Tibial artery (tissue), 4 donors: Measurements from ENCODE around the gene STX1A.

Experiments
- DNase-seq, 2 donors: peaks; one replicate each; pipeline ENCODE4 v3.0.0-alpha.2; 2019
- H3K27ac ChIP-seq, 2 donors: fragments of 200-600 bp; sonication (generic) in 1 of 2; 1 replicate in 1 of 2; 2 replicates in 1 of 2; pipeline ENCODE4 v1.5.1; 2018 to 2019; ENCODE audit warnings: mild to moderate bottlenecking in 1 of 2
- H3K27me3 ChIP-seq, 2 donors: fragments of 200-600 bp; sonication (generic) in 1 of 2; one replicate each; pipeline versions ENCODE4 v1.5.1 to v1.6.0; 2016 to 2019
- H3K36me3 ChIP-seq, 3 donors: fragments of 200-600 bp; sonication (generic) in 2 of 3; one replicate each; pipeline ENCODE4 v1.5.1; 2016 to 2019; ENCODE audit warnings: mild to moderate bottlenecking in 2 of 3
- H3K4me1 ChIP-seq, 4 donors: fragments of 200-600 bp; sonication (generic) in 2 of 4; 1 replicate in 3 of 4; 2 replicates in 1 of 4; pipeline ENCODE4 v1.5.1; 2016 to 2019
- H3K4me3 ChIP-seq, 2 donors: fragments of 200-600 bp; sonication (generic) in 1 of 2; 1 replicate in 1 of 2; 2 replicates in 1 of 2; pipeline ENCODE4 v1.5.1; 2018 to 2019; ENCODE audit warnings: mild to moderate bottlenecking in 2 of 2
- H3K9me3 ChIP-seq, 3 donors: fragments of 200-600 bp; sonication (generic) in 1 of 3; one replicate each; pipeline ENCODE4 v1.5.1; 2016 to 2019
- intact Hi-C: fragments of 100-400 bp; cut with DNase I; formaldehyde crosslinking; loops from one replicate; pipeline ENCODE4 v1.15.0; 2023; ENCODE audit warnings: low total_unique reads
- TF ChIP-seq, protein P1 (sequence below), 2 experiments: fragments of 200-600 bp in 1 of 2; fragments of 450-650 bp in 1 of 2; IDR thresholded peaks; one replicate each; pipeline ENCODE4 v1.5.1; 2017 to 2019; ENCODE audit warnings: antibody characterized with exemption in 2 of 2, mild to moderate bottlenecking in 1 of 2, moderate library complexity in 1 of 2

Gene STX1A

DNA sequence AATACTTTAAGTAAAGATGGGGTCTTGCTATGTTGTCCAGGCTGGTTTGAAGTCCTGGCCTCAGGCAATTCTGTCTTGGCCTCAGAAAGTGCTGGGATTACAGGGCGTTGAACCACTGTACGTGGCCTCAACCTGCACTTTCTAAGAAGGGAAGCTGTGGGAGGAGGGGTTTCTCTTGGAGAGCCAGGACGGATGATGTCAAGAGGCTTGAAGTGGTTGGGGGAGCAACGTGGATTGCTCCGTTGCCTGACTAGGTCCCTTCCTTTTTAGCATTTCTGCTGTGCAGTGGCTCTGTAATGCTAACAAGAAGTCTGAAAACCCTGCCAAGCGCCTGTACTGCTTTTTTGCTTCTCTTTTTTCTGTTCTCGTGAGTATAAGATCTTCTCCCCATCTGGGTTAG is 28.8 kb downstream of the STX1A start:
- H3K27me3 ChIP-seq = no peaks in the 10 kb centered on the region
- H3K36me3 ChIP-seq = peaks cover 72 to 93% (median 72%) of the 10 kb centered on the region in 3 donors
- intact Hi-C loops = no loop called here

DNA sequence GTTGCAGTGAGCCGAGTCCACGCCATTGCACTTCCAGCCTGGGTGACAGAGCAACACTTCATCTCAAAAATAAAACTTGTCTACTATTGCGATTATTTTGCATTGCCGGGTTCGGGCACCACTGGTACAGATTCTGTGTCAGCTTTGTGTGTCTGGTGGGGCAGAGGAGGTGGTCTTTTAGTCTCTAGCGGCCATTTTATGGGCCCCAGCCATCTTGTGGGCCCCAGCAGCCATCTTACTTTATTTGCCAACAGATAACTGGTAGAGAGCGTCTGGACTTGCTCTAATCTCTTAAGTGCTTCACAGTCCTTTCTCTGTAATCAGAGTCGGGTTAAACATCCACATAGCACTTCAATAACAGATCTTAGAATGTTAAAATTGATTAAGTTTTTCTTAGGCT is 31.2 kb downstream of the STX1A start:
- intact Hi-C loops = no loop called here

More for the DNA sequence above, 28.8 kb downstream of the STX1A start:
- DNase-seq = no peak
- TF ChIP-seq, protein P1, sequence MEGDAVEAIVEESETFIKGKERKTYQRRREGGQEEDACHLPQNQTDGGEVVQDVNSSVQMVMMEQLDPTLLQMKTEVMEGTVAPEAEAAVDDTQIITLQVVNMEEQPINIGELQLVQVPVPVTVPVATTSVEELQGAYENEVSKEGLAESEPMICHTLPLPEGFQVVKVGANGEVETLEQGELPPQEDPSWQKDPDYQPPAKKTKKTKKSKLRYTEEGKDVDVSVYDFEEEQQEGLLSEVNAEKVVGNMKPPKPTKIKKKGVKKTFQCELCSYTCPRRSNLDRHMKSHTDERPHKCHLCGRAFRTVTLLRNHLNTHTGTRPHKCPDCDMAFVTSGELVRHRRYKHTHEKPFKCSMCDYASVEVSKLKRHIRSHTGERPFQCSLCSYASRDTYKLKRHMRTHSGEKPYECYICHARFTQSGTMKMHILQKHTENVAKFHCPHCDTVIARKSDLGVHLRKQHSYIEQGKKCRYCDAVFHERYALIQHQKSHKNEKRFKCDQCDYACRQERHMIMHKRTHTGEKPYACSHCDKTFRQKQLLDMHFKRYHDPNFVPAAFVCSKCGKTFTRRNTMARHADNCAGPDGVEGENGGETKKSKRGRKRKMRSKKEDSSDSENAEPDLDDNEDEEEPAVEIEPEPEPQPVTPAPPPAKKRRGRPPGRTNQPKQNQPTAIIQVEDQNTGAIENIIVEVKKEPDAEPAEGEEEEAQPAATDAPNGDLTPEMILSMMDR (IDR thresholded peaks at IDR 0.05) = no peak
- Histone ChIP-seq H3K9me3 (no peaks in the 10 kb centered on the region), H3K4me3 (no peak overlapping the region), H3K4me1 (no peaks in the 10 kb centered on the region), H3K27ac (no peak overlapping the region)

DNA sequence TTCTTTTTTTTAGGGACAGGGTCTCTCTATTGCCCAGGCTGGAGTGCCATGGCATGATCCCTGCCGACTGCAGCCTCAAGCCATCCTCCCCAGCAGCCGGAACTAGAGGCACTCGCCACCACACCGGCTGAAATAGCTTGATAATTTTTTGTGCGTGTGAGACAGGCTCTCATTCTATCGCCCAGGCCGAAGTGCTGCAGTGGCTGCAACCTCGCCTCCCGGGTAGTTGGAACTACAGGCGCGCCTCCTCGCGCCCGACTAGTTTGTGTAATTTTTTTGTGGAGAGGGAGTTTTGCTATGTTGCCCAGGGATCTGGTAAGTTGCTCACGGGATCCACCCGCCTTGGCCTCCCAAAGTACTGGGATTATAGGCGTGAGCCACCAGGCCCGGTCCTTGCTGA is 34.2 kb downstream of the STX1A start:
- Histone ChIP-seq H3K9me3 (no peaks in the 10 kb centered on the region), H3K27ac (no peak overlapping the region), H3K27me3 (no peaks in the 10 kb centered on the region), H3K4me1 (peaks cover 0 to 37% (median 28%) of the 10 kb centered on the region in 4 donors), H3K36me3 (peaks cover 19 to 42% (median 21%) of the 10 kb centered on the region in 3 donors), H3K4me3 (no peak overlapping the region)
- intact Hi-C loops = no loop called here
- no peak for DNase-seq
- TF ChIP-seq, protein P1 (IDR thresholded peaks at IDR 0.05) = no peak

More for the DNA sequence above, 31.2 kb downstream of the STX1A start:
- no peak for DNase-seq
- Histone ChIP-seq H3K27me3 (no peaks in the 10 kb centered on the region), H3K27ac (no peak overlapping the region), H3K36me3 (peaks cover 48 to 70% (median 49%) of the 10 kb centered on the region in 3 donors), H3K4me3 (no peak overlapping the region), H3K4me1 (peaks cover 0 to 14% (median 6%) of the 10 kb centered on the region in 4 donors), H3K9me3 (no peaks in the 10 kb centered on the region)
- TF ChIP-seq, protein P1 (IDR thresholded peaks at IDR 0.05) = no peak

DNA sequence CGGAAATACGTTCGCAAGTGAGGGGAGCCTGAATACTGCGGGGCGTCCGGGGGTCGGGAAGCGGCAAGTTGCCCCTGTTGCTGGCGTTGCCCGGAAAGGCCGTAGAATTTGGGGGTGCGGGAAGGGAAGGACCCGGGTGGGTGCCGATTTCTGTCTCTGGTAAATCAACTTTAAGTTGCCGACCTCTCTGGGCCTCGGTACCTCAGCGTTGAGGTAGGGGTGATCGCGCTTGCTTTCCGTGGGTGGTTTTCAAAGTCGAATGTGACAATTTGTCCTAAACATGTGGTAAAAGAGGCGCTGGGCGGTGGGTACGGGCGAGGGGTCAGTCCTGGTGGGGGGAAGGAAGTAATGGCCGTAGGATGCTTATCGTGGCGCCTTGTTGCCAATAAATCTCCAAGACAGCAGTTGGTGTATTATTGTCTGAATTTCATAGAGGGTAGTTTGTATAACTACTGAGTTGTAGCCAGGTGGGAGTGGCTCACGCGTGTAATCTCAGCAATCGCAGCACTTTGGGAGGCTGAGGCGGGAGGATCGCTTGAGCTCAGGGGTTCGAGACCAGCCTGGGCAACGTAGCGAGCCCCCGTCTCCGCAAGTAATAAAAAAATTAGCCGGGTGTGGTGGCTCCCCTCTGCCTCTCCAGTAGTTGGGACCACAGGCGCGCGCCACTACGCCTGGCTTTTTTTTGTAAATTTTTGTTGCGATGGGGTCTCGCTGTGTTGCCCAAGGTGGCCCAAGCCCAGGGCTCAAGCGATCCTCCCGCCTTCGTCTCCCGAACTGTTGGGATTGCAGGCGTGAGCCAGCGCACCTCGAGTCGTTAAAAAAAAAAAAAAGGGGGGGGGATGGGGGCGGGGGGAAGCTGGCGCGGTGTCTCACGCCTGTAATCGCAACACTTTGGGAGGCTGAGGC is 35.4 kb downstream of the STX1A start:
- Histone ChIP-seq H3K4me1 (peaks cover 0 to 37% (median 28%) of the 10 kb centered on the region in 4 donors), H3K4me3 (peak overlapping the region; percentile 87 to 98), H3K36me3 (peaks cover 14 to 37% (median 20%) of the 10 kb centered on the region in 3 donors), H3K9me3 (no peaks in the 10 kb centered on the region), H3K27me3 (no peaks in the 10 kb centered on the region), H3K27ac (peak overlapping the region; percentile 81 to 93)
- TF ChIP-seq, protein P1 (IDR thresholded peaks at IDR 0.05) = no peak
- DNase-seq = no peak
- intact Hi-C loops = loop anchor here (5.0 kb wide), 1 partner anchor 38 kb away; no protein-coding TSS in a partner anchor

DNA sequence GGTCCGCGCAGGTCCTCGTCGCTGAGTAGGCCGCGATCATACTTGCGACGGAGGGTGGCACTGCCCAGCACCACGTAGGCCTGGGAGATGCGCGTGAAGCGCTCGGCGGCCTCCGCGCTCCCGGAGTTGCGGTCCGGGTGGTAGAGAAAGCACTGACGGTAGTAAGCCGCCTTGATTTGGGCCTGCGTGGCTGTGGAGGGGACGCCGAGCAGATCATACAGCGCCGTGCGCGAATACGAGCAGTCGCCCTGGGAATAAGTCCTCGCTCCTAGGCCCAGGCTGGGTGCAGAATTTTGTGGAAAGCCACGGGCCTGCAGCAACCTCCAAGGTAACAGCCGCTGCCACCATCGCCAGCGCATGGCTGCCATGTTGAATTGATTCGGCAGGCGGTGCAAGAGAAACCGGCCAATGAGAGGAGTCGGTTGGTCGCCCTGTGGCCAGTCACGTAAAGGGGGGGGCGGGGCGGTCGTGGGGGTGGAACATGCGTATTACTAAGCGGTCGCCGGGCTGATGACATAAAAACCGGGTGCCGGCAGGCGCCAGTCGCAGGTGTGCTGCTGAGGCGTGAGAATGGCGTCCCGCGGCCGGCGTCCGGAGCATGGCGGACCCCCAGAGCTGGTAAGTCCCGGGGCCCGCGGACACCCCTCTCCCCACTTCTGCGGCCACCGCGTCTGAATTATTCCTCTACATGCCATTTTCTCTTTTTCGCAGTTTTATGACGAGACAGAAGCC is 36.2 kb downstream of the STX1A start, which contains the start of the genes BUD23 and DNAJC30:
TSS of gene BUD23 (plus strand) at position 542 of the 732 bp plus-strand sequence. CDS start at position 571, 29 bp downstream.
TSS of gene DNAJC30 (minus strand) at position 398 of the 732 bp plus-strand sequence. CDS start at position 368, 30 bp downstream.
- Histone ChIP-seq H3K9me3 (no peaks in the 10 kb centered on the region), H3K4me3 (peak within 1 kb of the TSS; percentile 87 to 98), H3K4me1 (peaks cover 0 to 37% (median 28%) of the 10 kb centered on the region in 4 donors)

More for the DNA sequence above, 36.2 kb downstream of the STX1A start, which contains the start of the genes BUD23 and DNAJC30:
- Histone ChIP-seq H3K27me3 (no peaks in the 10 kb centered on the region), H3K27ac (peak within 1 kb of the TSS; percentile 81 to 93), H3K36me3 (peaks cover 12 to 37% (median 20%) of the 10 kb centered on the region in 3 donors)
- intact Hi-C loops = loop anchor here (5.0 kb wide), 1 partner anchor 39 kb away; no protein-coding TSS in a partner anchor
- DNase-seq = peak; percentile 98 to 99
- TF ChIP-seq, protein P1 (IDR thresholded peaks at IDR 0.05) = peak in 1 of 2 experiments; percentile 36
